Ectodermal cell (in vitro differentiated cells): ENCODE measurements around the gene MRPL20. TPM values are rescaled to one million over a fixed set of nuclear protein-coding genes. Genes with fewer than 3 reads are reported as not detected.
"Not testable (repeated sequence)": the region's sequence is repeated elsewhere in the genome, so short reads cannot be mapped to it uniquely, and the experiment has no call there.

Experiments used
- H3K27ac ChIP-seq: 2 replicates; pipeline ENCODE4 v1.7.0; 2013; ENCODE audit warnings: mild to moderate bottlenecking, low read depth, low read length; ENCODE audit not compliant: insufficient read depth, poor library complexity, severe bottlenecking
- H3K27me3 ChIP-seq: 2 replicates; pipeline ENCODE4 v1.7.0; 2013; ENCODE audit warnings: mild to moderate bottlenecking, low read length; ENCODE audit not compliant: insufficient read depth, control insufficient read depth, poor library complexity, severe bottlenecking
- H3K36me3 ChIP-seq: one replicate; pipeline ENCODE4 v1.7.0; 2013; ENCODE audit warnings: low read length; ENCODE audit not compliant: control insufficient read depth, insufficient read depth
- H3K4me1 ChIP-seq: one replicate; pipeline ENCODE4 v1.7.0; 2013; ENCODE audit warnings: low read length; ENCODE audit not compliant: control insufficient read depth, insufficient read depth
- H3K4me3 ChIP-seq: 2 replicates; pipeline ENCODE4 v1.7.0; 2013; ENCODE audit warnings: low read depth, low read length, control low read depth; ENCODE audit not compliant: insufficient read depth
- H3K9me3 ChIP-seq: 2 replicates; pipeline ENCODE4 v1.7.0; 2013; ENCODE audit warnings: mild to moderate bottlenecking, low read length, moderate library complexity; ENCODE audit not compliant: control insufficient read depth
- WGBS, 2 experiments: methylation state at CpG; one replicate each; pipeline ENCODE4 v1.1.7; 2013; ENCODE audit warnings: missing lambda C conversion rate in 2 of 2; 5-methylcytosine and 5-hydroxymethylcytosine counted together
- polyA plus RNA-seq, 4 experiments: library from polyadenylated mRNA; stranded (reverse); fragments of 50-300 nt; gene quantifications; one replicate each; pipeline ENCODE4 v1.2.3, GENCODE V29; 2013

MRPL20 gene
- 109 TPM for polyA plus RNA-seq (2013, experiment 1 of 4)
- 121 TPM for polyA plus RNA-seq (2013, experiment 2 of 4)
- 104 TPM for polyA plus RNA-seq (2013, experiment 3 of 4)
- 109 TPM for polyA plus RNA-seq (2013, experiment 4 of 4)

GRCh38 chr1:1406821-1407635 is at the start of gene MRPL20:
Gene MRPL20 (minus strand): TSS chr1:1407293. CDS start chr1:1407217, 76 bp downstream.
- Histone ChIP-seq H3K27ac (peak within 1 kb of the TSS; percentile 67), H3K9me3 (no peaks in the 10 kb centered on the region), H3K4me3 (peak within 1 kb of the TSS; percentile 88), H3K4me1 (peaks cover 17% of the 10 kb centered on the region), H3K27me3 (no peaks in the 10 kb centered on the region), H3K36me3 (peaks cover 20% of the 10 kb centered on the region)
- 0 to 1% methylated on average over 98 of the region's 98 CpGs for whole genome bisulfite sequencing, 2 experiments

DNA sequence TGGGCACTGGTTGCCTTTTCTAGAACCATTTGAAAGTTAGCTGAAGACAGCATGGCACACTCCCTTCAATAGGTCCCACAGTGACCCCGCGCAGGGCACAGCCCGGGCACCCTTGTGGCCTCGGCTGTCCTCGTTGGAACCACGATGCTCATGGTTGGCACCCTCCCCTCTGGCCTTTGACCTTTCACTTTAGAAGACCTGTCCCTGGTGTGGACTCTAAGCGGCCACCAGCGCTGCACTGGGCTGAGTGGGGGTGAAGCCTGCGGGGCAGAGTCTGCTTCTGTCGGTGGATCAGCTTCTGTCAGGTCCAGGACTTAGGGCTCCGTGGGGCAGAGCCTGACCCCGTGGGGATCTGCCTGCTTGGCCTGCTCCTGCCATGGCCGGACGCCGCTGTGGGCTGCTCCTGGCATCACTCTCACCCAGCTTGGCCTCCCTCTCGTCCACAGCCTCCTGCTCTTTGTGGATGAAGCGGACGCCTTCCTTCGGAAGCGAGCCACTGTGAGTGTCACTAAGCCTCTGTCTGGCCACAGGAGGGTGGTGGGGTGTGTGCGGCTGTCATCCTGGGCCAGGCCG is 49.7 kb upstream of the MRPL20 start:
- H3K9me3 ChIP-seq, H3K4me1 ChIP-seq, H3K27me3 ChIP-seq, H3K4me3 ChIP-seq, H3K27ac ChIP-seq, H3K36me3 ChIP-seq: not testable (repeated sequence)
- WGBS, 2 experiments: 94 to 95% methylated on average over 16 to 18 of the region's 22 CpGs

DNA sequence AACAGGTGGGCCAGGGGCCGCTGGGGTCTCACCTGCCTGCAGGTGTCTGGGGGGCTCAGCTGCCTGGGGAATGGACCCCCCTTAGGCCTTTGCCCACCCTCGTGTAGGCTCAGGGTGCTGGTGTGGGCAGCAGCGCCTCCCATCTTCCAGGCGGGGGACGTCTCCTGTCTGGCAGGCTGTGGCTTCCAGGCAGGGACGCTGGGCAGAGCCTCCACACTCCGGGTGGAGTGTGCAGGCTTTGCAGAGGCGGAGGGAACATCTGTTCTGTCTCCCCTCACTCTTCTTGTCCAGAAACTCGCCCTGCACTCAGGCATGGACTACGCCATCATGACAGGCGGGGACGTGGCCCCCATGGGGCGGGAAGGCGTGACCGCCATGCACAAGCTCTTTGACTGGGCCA is 48.8 kb upstream of the MRPL20 start:
- 100% methylated on average over 1 of the region's 15 CpGs; no CpG with 5 or more reads in 1 of the 2 experiments for WGBS, 2 experiments
- H3K4me3 ChIP-seq, H3K4me1 ChIP-seq, H3K9me3 ChIP-seq, H3K27me3 ChIP-seq, H3K36me3 ChIP-seq, H3K27ac ChIP-seq: not testable (repeated sequence)

GRCh38 chr1:1455366-1455884 is 48.3 kb upstream of the MRPL20 start:
- H3K27me3 ChIP-seq: no peaks in the 10 kb centered on the region
- no peaks in the 10 kb centered on the region for H3K9me3 ChIP-seq
- no peaks in the 10 kb centered on the region for H3K36me3 ChIP-seq
- no peak overlapping the region for H3K4me3 ChIP-seq
- no peak overlapping the region for H3K27ac ChIP-seq
- WGBS, 2 experiments: 93 to 94% methylated on average over 29 to 30 of the region's 30 CpGs
- H3K4me1 ChIP-seq: no peaks in the 10 kb centered on the region

DNA sequence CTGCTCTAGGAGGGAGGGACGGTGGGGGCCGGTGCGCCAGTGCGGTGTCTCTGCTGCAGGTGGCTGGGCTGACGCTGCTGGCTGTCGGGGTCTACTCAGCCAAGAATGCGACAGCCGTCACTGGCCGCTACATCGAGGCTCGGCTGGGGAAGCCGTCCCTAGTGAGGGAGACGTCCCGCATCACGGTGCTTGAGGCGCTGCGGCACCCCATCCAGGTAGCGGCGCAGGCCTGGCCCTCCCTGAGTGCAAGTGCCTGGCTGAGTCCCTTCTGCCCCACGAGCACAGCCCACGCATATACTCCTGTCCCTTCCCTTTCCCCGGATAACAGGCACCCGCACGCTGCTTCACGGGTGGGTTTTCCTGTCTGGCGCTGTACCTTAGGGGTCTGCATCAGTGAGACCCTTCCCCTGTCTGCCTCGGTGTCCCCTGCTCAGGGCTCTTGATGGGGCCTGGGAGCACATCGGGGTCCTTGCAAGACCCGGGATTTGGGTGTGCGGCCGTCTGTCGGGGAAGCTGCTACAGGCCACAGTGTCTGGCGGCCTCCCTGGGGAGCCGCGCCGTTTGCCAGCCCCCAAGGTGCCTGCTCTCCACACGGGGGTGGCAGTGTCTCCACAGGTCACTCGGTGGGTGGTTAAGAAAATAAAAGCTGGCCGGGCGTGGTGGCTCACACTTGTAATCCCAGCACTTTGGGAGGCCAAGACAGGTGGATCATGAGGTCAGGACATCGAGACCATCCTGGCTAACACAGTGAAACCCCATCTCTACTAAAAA is 47.4 kb upstream of the MRPL20 start:
- H3K4me1 ChIP-seq, H3K9me3 ChIP-seq, H3K4me3 ChIP-seq, H3K36me3 ChIP-seq, H3K27ac ChIP-seq, H3K27me3 ChIP-seq: not testable (repeated sequence)
- WGBS, 2 experiments: 93 to 94% methylated on average over 37 to 38 of the region's 41 CpGs

DNA sequence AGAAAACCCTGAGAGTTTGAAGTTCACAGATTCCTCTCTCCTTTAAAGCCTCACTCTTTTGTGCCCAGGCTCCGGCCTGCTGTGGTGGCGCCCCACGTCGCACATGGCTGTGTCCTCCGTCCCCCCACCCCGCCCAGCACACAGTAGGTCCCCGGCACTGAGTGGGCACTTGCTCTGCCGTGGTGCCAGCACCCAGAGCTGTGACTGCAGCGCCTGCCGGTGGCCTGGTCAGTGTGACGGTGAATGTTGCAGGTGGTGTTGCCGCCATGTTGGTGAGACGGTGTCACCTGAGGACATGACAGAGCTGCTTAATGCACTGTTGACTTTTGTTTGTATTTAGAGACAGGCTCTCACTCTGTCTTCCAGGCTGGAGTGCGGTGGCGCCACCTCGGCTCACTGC is 45.8 kb upstream of the MRPL20 start:
- WGBS, 2 experiments: 92% methylated on average over 16 of the region's 16 CpGs
- Histone ChIP-seq H3K9me3 (no peaks in the 10 kb centered on the region), H3K36me3 (no peaks in the 10 kb centered on the region), H3K27ac (no peak overlapping the region), H3K4me1 (no peaks in the 10 kb centered on the region), H3K4me3 (no peak overlapping the region), H3K27me3 (no peaks in the 10 kb centered on the region)

DNA sequence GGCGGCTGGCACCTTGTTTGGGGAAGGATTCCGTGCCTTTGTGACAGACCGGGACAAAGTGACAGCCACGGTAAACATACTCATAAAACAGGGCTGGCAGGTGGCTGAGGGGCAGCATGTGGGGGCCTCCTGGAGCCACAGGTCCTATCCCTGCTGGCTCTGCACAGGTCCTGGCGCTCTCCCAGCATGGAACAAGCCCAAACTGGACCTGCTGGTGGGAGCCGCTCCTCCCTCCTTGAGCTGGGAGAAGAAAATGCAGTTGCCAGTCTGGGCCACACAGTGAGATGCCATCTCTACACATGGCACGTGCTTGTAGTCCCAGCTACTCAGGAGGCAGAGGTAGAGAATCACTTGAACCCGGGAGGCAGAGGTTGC is 45.3 kb upstream of the MRPL20 start:
- H3K9me3 ChIP-seq, H3K27me3 ChIP-seq, H3K36me3 ChIP-seq, H3K27ac ChIP-seq, H3K4me1 ChIP-seq, H3K4me3 ChIP-seq: not testable (repeated sequence)
- 91 to 94% methylated on average over 8 of the region's 8 CpGs for WGBS, 2 experiments

DNA sequence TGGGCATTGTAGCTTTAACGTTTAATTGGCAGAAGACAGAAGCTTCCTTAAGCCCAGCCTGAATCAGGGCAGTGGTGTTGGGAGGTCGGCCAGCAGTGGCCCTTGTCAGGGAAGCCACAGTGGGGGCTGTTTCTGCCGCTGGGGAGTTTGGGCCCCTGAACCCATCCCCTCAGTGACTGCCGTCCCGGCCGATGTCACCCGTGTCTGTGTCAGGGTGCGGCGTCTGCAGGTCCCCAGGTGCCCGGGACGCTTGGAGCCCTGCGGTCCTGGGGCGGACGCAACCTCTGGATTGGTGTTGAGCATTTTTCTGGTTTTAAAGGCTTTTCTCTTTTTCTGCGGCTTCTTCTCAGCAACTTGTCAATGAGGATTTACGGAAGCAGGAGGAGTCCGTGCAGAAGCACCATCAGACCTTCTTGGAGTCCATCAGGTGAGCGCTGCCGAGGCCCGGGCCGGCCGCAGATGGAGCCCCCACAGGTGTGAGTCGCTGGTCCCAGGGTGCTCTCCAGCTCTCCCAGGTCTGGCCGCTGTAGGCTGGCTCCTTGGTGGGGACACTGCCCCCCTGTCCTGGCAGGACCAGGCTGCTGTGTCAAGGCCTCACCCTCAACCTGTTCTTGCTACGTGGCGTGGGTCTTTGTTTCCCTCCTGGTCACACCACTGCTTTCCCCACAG is 44.7 kb upstream of the MRPL20 start:
- Histone ChIP-seq H3K27ac (no peak overlapping the region), H3K4me1 (no peaks in the 10 kb centered on the region), H3K4me3 (no peak overlapping the region), H3K36me3 (no peaks in the 10 kb centered on the region), H3K27me3 (no peaks in the 10 kb centered on the region), H3K9me3 (no peaks in the 10 kb centered on the region)
- 95% methylated on average over 26 of the region's 26 CpGs for WGBS, 2 experiments

DNA sequence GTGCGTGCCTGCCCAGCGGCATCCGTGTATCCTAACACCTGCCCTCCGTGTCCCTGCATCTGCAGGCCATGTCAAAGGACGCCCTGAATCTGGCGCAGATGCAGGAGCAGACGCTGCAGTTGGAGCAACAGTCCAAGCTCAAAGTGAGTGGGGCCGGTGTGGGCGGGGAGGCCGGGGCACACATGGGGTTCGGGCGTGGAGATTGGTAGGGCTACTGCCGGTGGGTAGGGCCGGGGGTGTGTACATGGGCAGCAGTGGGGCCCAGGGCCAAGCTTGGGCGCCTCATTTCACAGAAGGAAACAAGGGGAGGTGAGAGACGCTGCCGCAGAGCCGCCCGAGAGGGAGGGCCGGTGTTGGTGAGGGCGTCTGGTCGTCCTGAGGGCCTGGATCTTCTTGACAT is 43.5 kb upstream of the MRPL20 start:
- 89 to 95% methylated on average over 22 of the region's 22 CpGs for WGBS, 2 experiments

More for the DNA sequence above, 43.5 kb upstream of the MRPL20 start:
- not testable (repeated sequence) for H3K36me3 ChIP-seq, H3K4me1 ChIP-seq, H3K9me3 ChIP-seq, H3K4me3 ChIP-seq, H3K27ac ChIP-seq, H3K27me3 ChIP-seq
